ENCODE measurements around the gene GLUD2. TPM values are rescaled to one million over a fixed set of nuclear protein-coding genes. Genes with fewer than 3 reads are reported as not detected.

Gene GLUD2
- total and polyA plus RNA-seq, 11 donors, result 0.37 to 2.1 (median 1.2) TPM

GRCh38 chrX:121093011-121093410 is 45.6 kb downstream of the GLUD2 start:
- Histone ChIP-seq H3K36me3 (no peaks in the 10 kb centered on the region), H3K4me3 (no peak overlapping the region), H3K9me3 (no peaks in the 10 kb centered on the region), H3K27me3 (no peaks in the 10 kb centered on the region), H3K4me1 (no peaks in the 10 kb centered on the region), H3K27ac (no peak overlapping the region)
- TF ChIP-seq POLR2A (IDR thresholded peaks at IDR 0.05) (no peak), CTCF (IDR thresholded peaks at IDR 0.05) (no peak)
- intact Hi-C loops (cut with DNase I), result no loop called here
- ATAC-seq, result no peak
- 58 to 93% (median 77%) methylated on average over 2 of the region's 2 CpGs for WGBS, 4 donors
- no peak for DNase-seq

Other genes starting within 250 kb of the GLUD2 start
- gene CT47B1, start 171.7 kb upstream of the GLUD2 start, total RNA-seq, result not detected
- not detected for gene CT47B1, start 171.7 kb upstream of the GLUD2 start, polyA plus RNA-seq
- gene CT47A11, start 110.5 kb upstream of the GLUD2 start, total RNA-seq, result not detected
- not detected for gene CT47A11, start 110.5 kb upstream of the GLUD2 start, polyA plus RNA-seq
- not detected for gene CT47A10, start 105.6 kb upstream of the GLUD2 start, total RNA-seq
- not detected for gene CT47A10, start 105.6 kb upstream of the GLUD2 start, polyA plus RNA-seq
- gene CT47A9, start 100.7 kb upstream of the GLUD2 start, total RNA-seq, result not detected
- not detected for gene CT47A9, start 100.7 kb upstream of the GLUD2 start, polyA plus RNA-seq
- gene CT47A8, start 95.9 kb upstream of the GLUD2 start, total RNA-seq, result not detected
- gene CT47A8, start 95.9 kb upstream of the GLUD2 start, polyA plus RNA-seq, result not detected
- gene CT47A7, start 91.0 kb upstream of the GLUD2 start, total RNA-seq, result not detected
- gene CT47A7, start 91.0 kb upstream of the GLUD2 start, polyA plus RNA-seq, result not detected
- gene CT47A6, start 86.1 kb upstream of the GLUD2 start, total RNA-seq, result not detected
- not detected for gene CT47A6, start 86.1 kb upstream of the GLUD2 start, polyA plus RNA-seq
- not detected for gene CT47A5, start 81.3 kb upstream of the GLUD2 start, total RNA-seq
- not detected for gene CT47A5, start 81.3 kb upstream of the GLUD2 start, polyA plus RNA-seq
- gene CT47A4, start 76.4 kb upstream of the GLUD2 start, total RNA-seq, result not detected
- gene CT47A4, start 76.4 kb upstream of the GLUD2 start, polyA plus RNA-seq, result not detected
- not detected for gene CT47A3, start 71.5 kb upstream of the GLUD2 start, total RNA-seq
- gene CT47A3, start 71.5 kb upstream of the GLUD2 start, polyA plus RNA-seq, result not detected
- not detected for gene CT47A2, start 66.7 kb upstream of the GLUD2 start, total RNA-seq
- gene CT47A2, start 66.7 kb upstream of the GLUD2 start, polyA plus RNA-seq, result not detected
- not detected for gene CT47A1, start 61.9 kb upstream of the GLUD2 start, total RNA-seq
- gene CT47A1, start 61.9 kb upstream of the GLUD2 start, polyA plus RNA-seq, result not detected